Loucy (cell line): ENCODE results near the gene SLC6A12.

ENCODE experiments used
- H2AFZ ChIP-seq: fragments of 200-600 bp; sonication (generic); 2 replicates; pipeline ENCODE4 v1.6.0; 2016; ENCODE audit warnings: antibody characterized with exemption, mild to moderate bottlenecking, low read length, moderate library complexity
- H3F3A ChIP-seq: fragments of 200-600 bp; 2 replicates; pipeline ENCODE4 v1.6.0; 2016; ENCODE audit warnings: antibody characterized with exemption, low read depth, mild to moderate bottlenecking
- H3K27me3 ChIP-seq: fragments of 200-600 bp; sonication (generic); 2 replicates; pipeline ENCODE4 v1.6.1; 2014; ENCODE audit warnings: low read length, mild to moderate bottlenecking; ENCODE audit not compliant: insufficient read depth, poor library complexity, severe bottlenecking
- H3K36me3 ChIP-seq: fragments of 200-600 bp; sonication (generic); 2 replicates; pipeline ENCODE4 v1.6.1; 2016; ENCODE audit warnings: low read length; ENCODE audit not compliant: insufficient read depth
- H3K4me1 ChIP-seq: fragments of 200-600 bp; sonication (generic); 2 replicates; pipeline ENCODE4 v1.5.1; 2014; ENCODE audit warnings: low read length, mild to moderate bottlenecking; ENCODE audit not compliant: insufficient read depth, poor library complexity, severe bottlenecking
- H3K4me2 ChIP-seq: fragments of 200-600 bp; sonication (generic); 2 replicates; pipeline ENCODE4 v1.6.0; 2014; ENCODE audit warnings: antibody characterized with exemption, low read length, low read depth, mild to moderate bottlenecking; ENCODE audit not compliant: poor library complexity, severe bottlenecking
- H3K4me3 ChIP-seq: fragments of 200-600 bp; sonication (generic); 2 replicates; pipeline ENCODE4 v1.5.1; 2014; ENCODE audit warnings: low read length, mild to moderate bottlenecking, mixed read lengths; ENCODE audit not compliant: poor library complexity, severe bottlenecking
- H3K79me2 ChIP-seq: fragments of 200-600 bp; sonication (generic); 2 replicates; pipeline ENCODE4 v1.6.1; 2014; ENCODE audit warnings: low read length; ENCODE audit not compliant: insufficient read depth
- H3K9ac ChIP-seq: fragments of 200-600 bp; sonication (generic); 2 replicates; pipeline ENCODE4 v1.6.0; 2014; ENCODE audit warnings: mild to moderate bottlenecking, low read depth, low read length, moderate library complexity; ENCODE audit not compliant: poor library complexity, severe bottlenecking
- H3K9me2 ChIP-seq: fragments of 200-600 bp; sonication (generic); replicated peaks from 2 replicates; pipeline ENCODE4 v1.6.1; 2016; ENCODE audit warnings: low read depth, low read length, mixed read lengths
- H3K9me3 ChIP-seq: fragments of 200-600 bp; sonication (generic); 2 replicates; pipeline ENCODE4 v1.6.1; 2014; ENCODE audit warnings: mild to moderate bottlenecking, antibody characterized with exemption, low read length, low read depth; ENCODE audit not compliant: insufficient read depth
- H4K20me1 ChIP-seq: fragments of 200-600 bp; sonication (generic); 2 replicates; pipeline ENCODE4 v1.6.0; 2014; ENCODE audit warnings: antibody characterized with exemption, low read length, mild to moderate bottlenecking; ENCODE audit not compliant: insufficient read depth, poor library complexity, severe bottlenecking
- EZH2phosphoT487 ChIP-seq: fragments of 200-600 bp; IDR thresholded peaks from 2 replicates; pipeline ENCODE4 v1.6.1; 2018; ENCODE audit warnings: antibody characterized with exemption, mild to moderate bottlenecking, moderate library complexity, borderline replicate concordance
- TF ChIP-seq, protein P1 (sequence below): fragments of 200-600 bp; sonication (generic); conservative IDR thresholded peaks from 2 replicates; pipeline ENCODE4 v1.5.1; 2014; ENCODE audit warnings: mild to moderate bottlenecking, antibody characterized with exemption, low read length

Gene SLC6A12

GRCh38 chr12:242496-242895 lies 28.5 kb upstream of the SLC6A12 start:
- no peak overlapping the region for H3K4me3 ChIP-seq
- no peak for TF ChIP-seq EZH2phosphoT487
- TF ChIP-seq, protein P1, sequence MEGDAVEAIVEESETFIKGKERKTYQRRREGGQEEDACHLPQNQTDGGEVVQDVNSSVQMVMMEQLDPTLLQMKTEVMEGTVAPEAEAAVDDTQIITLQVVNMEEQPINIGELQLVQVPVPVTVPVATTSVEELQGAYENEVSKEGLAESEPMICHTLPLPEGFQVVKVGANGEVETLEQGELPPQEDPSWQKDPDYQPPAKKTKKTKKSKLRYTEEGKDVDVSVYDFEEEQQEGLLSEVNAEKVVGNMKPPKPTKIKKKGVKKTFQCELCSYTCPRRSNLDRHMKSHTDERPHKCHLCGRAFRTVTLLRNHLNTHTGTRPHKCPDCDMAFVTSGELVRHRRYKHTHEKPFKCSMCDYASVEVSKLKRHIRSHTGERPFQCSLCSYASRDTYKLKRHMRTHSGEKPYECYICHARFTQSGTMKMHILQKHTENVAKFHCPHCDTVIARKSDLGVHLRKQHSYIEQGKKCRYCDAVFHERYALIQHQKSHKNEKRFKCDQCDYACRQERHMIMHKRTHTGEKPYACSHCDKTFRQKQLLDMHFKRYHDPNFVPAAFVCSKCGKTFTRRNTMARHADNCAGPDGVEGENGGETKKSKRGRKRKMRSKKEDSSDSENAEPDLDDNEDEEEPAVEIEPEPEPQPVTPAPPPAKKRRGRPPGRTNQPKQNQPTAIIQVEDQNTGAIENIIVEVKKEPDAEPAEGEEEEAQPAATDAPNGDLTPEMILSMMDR, result no peak
- H3K4me1 ChIP-seq, result peaks cover 7% of the 10 kb centered on the region
- H3F3A ChIP-seq, result no peaks in the 10 kb centered on the region
- H4K20me1 ChIP-seq, result no peaks in the 10 kb centered on the region
- H3K9me3 ChIP-seq, result peaks cover 5% of the 10 kb centered on the region; the same call in 1 of the 2 replicates
- no peak overlapping the region for H3K4me2 ChIP-seq
- no peaks in the 10 kb centered on the region for H3K27me3 ChIP-seq
- H3K9me2 ChIP-seq, result no peaks in the 10 kb centered on the region
- no peaks in the 10 kb centered on the region for H3K36me3 ChIP-seq
- no peak overlapping the region for H2AFZ ChIP-seq
- no peaks in the 10 kb centered on the region for H3K79me2 ChIP-seq
- H3K9ac ChIP-seq, result no peak overlapping the region

DNA sequence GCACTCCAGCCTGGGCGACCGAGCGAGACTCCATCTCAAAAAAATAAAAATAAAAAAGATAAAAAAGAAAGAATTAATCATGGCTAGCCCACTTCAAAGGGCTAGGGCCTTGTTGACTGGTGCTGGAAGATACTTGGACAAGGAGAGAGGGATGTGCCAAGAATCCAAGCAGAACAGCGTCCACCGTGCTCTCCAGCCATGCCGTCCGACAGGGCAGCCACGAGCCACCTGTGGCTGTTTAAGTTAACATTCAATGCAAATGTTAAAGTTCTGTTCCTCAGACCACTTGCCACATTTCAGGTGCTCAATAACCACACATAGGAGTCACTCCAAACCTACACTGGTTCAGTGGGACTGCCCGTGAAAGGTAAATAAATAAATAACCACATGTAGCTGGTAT lies 27.3 kb upstream of the SLC6A12 start:
- H4K20me1 ChIP-seq, result no peaks in the 10 kb centered on the region
- H3K79me2 ChIP-seq, result no peaks in the 10 kb centered on the region
- H3F3A ChIP-seq, result no peaks in the 10 kb centered on the region
- H2AFZ ChIP-seq, result no peak overlapping the region
- H3K27me3 ChIP-seq, result no peaks in the 10 kb centered on the region
- no peak overlapping the region for H3K4me3 ChIP-seq
- H3K4me2 ChIP-seq, result no peak overlapping the region
- H3K9me2 ChIP-seq, result no peaks in the 10 kb centered on the region
- TF ChIP-seq EZH2phosphoT487, result no peak
- TF ChIP-seq, protein P1, result no peak
- H3K4me1 ChIP-seq, result peaks cover 7% of the 10 kb centered on the region
- H3K9me3 ChIP-seq, result peaks cover 6% of the 10 kb centered on the region; the same call in 1 of the 2 replicates
- H3K9ac ChIP-seq, result no peak overlapping the region
- 0 out of 2 replicates have a peak, but pooled peaks cover 3% of the 10 kb centered on the region for H3K36me3 ChIP-seq

DNA sequence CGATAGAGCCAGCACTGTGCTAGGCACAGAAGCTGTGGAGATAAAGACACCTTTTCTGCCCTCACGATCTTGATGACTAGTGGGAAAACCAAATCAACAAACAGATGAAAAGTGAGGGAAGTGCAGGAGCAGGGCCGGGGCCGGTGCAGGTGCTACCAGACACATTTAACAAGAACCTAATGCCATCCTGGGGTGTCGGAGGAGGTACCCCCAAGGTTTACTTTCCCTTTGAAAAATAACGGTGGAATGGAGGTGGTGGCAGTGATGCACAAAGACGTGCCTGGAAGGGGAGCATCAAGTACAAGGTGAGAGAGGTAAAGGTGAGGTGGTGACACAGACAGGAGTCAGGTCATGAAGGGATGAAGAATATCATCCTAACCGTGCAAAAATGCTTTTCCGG lies 26.6 kb upstream of the SLC6A12 start:
- TF ChIP-seq, protein P1, result no peak
- no peak for TF ChIP-seq EZH2phosphoT487
- H2AFZ ChIP-seq, result no peak overlapping the region
- no peak overlapping the region for H3K4me3 ChIP-seq
- no peaks in the 10 kb centered on the region for H3F3A ChIP-seq
- no peaks in the 10 kb centered on the region for H3K79me2 ChIP-seq
- peaks cover 7% of the 10 kb centered on the region for H3K4me1 ChIP-seq
- H3K9ac ChIP-seq, result no peak overlapping the region
- no peaks in the 10 kb centered on the region for H4K20me1 ChIP-seq
- H3K4me2 ChIP-seq, result no peak overlapping the region
- no peaks in the 10 kb centered on the region for H3K27me3 ChIP-seq
- 0 out of 2 replicates have a peak, but pooled peaks cover 3% of the 10 kb centered on the region for H3K36me3 ChIP-seq
- H3K9me3 ChIP-seq, result peaks cover 6% of the 10 kb centered on the region; the same call in 1 of the 2 replicates
- H3K9me2 ChIP-seq, result no peaks in the 10 kb centered on the region
